ENCODE data around the gene SET. TPM values are rescaled to one million over a fixed set of nuclear protein-coding genes. Genes with fewer than 3 reads are reported as not detected.

SET gene
- total and polyA plus RNA-seq, 2 donors (not counting 1 experiment from before 2014, with no cell fraction given): 54.9 to 309 TPM

GRCh38 chr9:128640603-128641002, 48.4 kb upstream of the SET start:
- DNase-seq (no peak), ATAC-seq (ENCODE audit: low read depth) (no peak)
- Histone ChIP-seq H3K27ac (ENCODE audit: low read length in 2 of 2) (no peak overlapping the region), H3K79me2 (ENCODE audit: control insufficient read depth, insufficient read depth, low read length) (peaks cover 38% of the 10 kb centered on the region), H3K4me3 (ENCODE audit: control extremely low read depth in 1 of 5, extremely low read depth in 1 of 5, insufficient read depth in 1 of 5, low read depth in 2 of 5, low read length in 4 of 5) (no peak overlapping the region), H2AFZ (ENCODE audit: insufficient read depth, low read depth, low read length, poor library complexity, severe bottlenecking) (no peak overlapping the region), H3K4me2 (replicated peaks; ENCODE audit: low read depth, low read length, poor library complexity, severe bottlenecking) (no peak overlapping the region), H3K36me3 (replicated peaks in 1 of 2; ENCODE audit: control extremely low read depth in 1 of 2, control insufficient read depth in 1 of 2, extremely low read depth in 1 of 2, insufficient read depth in 2 of 2, low read length in 1 of 2) (peaks cover 0 to 25% of the 10 kb centered on the region in 2 experiments), H3K9ac (ENCODE audit: low read length) (no peak overlapping the region), H4K20me1 (ENCODE audit: control insufficient read depth, insufficient read depth, low read length, poor library complexity, severe bottlenecking) (no peaks in the 10 kb centered on the region), H3K4me1 (ENCODE audit: control insufficient read depth in 2 of 2, insufficient read depth in 2 of 2, low read length in 2 of 2) (peaks cover 6 to 15% of the 10 kb centered on the region in 2 donors), H3K27me3 (replicated peaks in 1 of 4; ENCODE audit: control extremely low read depth in 1 of 4, control insufficient read depth in 3 of 4, insufficient read depth in 4 of 4, low read length in 3 of 4) (no peaks in the 10 kb centered on the region), H3K9me3 (ENCODE audit: control extremely low read depth in 1 of 3, control insufficient read depth in 2 of 3, insufficient read depth in 1 of 3, low read length in 2 of 3) (no peaks in the 10 kb centered on the region)
- WGBS (ENCODE audit: insufficient coverage): 97% methylated on average over 14 of the region's 18 CpGs
- H3K27ac Mint-ChIP-seq: no peak overlapping the region
- ChIA-PET POLR2A (interaction anchor here (0.5 kb wide), 1 partner anchor 132 kb away, joined by 3 read pairs; no protein-coding TSS in a partner anchor), CTCF (interaction anchor here (0.5 kb wide), 1 partner anchor 395 kb away, joined by 3 read pairs; no protein-coding TSS in a partner anchor)
- peaks cover 18% of the 10 kb centered on the region for H3K4me1 Mint-ChIP-seq
- no peaks in the 10 kb centered on the region for H3K27me3 Mint-ChIP-seq
- TF ChIP-seq EZH2 (IDR thresholded peaks at IDR 0.05; ENCODE audit: borderline replicate concordance, insufficient read depth, low read depth, low read length, poor library complexity, severe bottlenecking): no peak
- no peak for TF ChIP-seq CTCF (IDR thresholded peaks at IDR 0.05)
- no peaks in the 10 kb centered on the region for H3K9me3 Mint-ChIP-seq (ENCODE audit: insufficient read depth)
- intact Hi-C loops (cut with micrococcal nuclease): no loop called here
- no peak overlapping the region for H3K4me3 Mint-ChIP-seq

GRCh38 chr9:128642675-128643245, 46.3 kb upstream of the SET start:
- intact Hi-C loops (cut with micrococcal nuclease): no loop called here
- Histone ChIP-seq H3K79me2 (ENCODE audit: control insufficient read depth, insufficient read depth, low read length) (peaks cover 44% of the 10 kb centered on the region), H3K27ac (ENCODE audit: low read length in 2 of 2) (peak overlapping the region; percentile 36 to 41), H3K9ac (ENCODE audit: low read length) (no peak overlapping the region), H2AFZ (ENCODE audit: insufficient read depth, low read depth, low read length, poor library complexity, severe bottlenecking) (no peak overlapping the region), H3K4me2 (replicated peaks; ENCODE audit: low read depth, low read length, poor library complexity, severe bottlenecking) (no peak overlapping the region), H3K27me3 (replicated peaks in 1 of 4; ENCODE audit: control extremely low read depth in 1 of 4, control insufficient read depth in 3 of 4, insufficient read depth in 4 of 4, low read length in 3 of 4) (no peaks in the 10 kb centered on the region), H3K4me3 (ENCODE audit: control extremely low read depth in 1 of 5, extremely low read depth in 1 of 5, insufficient read depth in 1 of 5, low read depth in 2 of 5, low read length in 4 of 5) (no peak overlapping the region), H3K36me3 (replicated peaks in 1 of 2; ENCODE audit: control extremely low read depth in 1 of 2, control insufficient read depth in 1 of 2, extremely low read depth in 1 of 2, insufficient read depth in 2 of 2, low read length in 1 of 2) (peaks cover 0 to 16% of the 10 kb centered on the region in 2 experiments), H3K9me3 (ENCODE audit: control extremely low read depth in 1 of 3, control insufficient read depth in 2 of 3, insufficient read depth in 1 of 3, low read length in 2 of 3) (no peaks in the 10 kb centered on the region), H3K4me1 (ENCODE audit: control insufficient read depth in 2 of 2, insufficient read depth in 2 of 2, low read length in 2 of 2) (peaks cover 6 to 15% of the 10 kb centered on the region in 2 donors), H4K20me1 (ENCODE audit: control insufficient read depth, insufficient read depth, low read length, poor library complexity, severe bottlenecking) (no peaks in the 10 kb centered on the region)
- Mint-ChIP-seq H3K4me1 (peaks cover 18% of the 10 kb centered on the region), H3K27me3 (no peaks in the 10 kb centered on the region), H3K27ac (peak overlapping the region; percentile 92), H3K4me3 (peak overlapping the region; percentile 52), H3K9me3 (ENCODE audit: insufficient read depth) (no peaks in the 10 kb centered on the region)
- TF ChIP-seq CTCF (IDR thresholded peaks at IDR 0.05) (no peak), EZH2 (IDR thresholded peaks at IDR 0.05; ENCODE audit: borderline replicate concordance, insufficient read depth, low read depth, low read length, poor library complexity, severe bottlenecking) (no peak)
- DNase-seq: no peak
- CTCF ChIA-PET: no interaction called here
- POLR2A ChIA-PET: interaction anchor here (0.7 to 1.0 kb wide), 2 partner anchors 13 to 272 kb away, joined by 5 read pairs; partner anchors contain the start of gene URM1
- 60% methylated on average over 7 of the region's 12 CpGs for WGBS (ENCODE audit: insufficient coverage)
- no peak for ATAC-seq (ENCODE audit: low read depth)

Data from B cell (primary cell).